Common myeloid progenitor, CD34-positive (primary cell): ENCODE data around the gene UNC45A.

Experiments
- CTCF ChIA-PET: fragments of 350-600 bp; sonication (Branson Sonifier 250); formaldehyde crosslinking; loops from one replicate; lab custom pipeline; 2021; ENCODE audit warnings: antibody characterized with exemption; lab: Charles Lee
- POLR2A ChIA-PET: fragments of 350-600 bp; sonication (Branson Sonifier 250); formaldehyde crosslinking; loops from one replicate; lab custom pipeline; 2021; ENCODE audit warnings: antibody characterized with exemption; lab: Charles Lee
- DNase-seq, 3 donors: peaks; one replicate each; pipeline versions ENCODE4 v3.0.0 to v3.0.0-alpha.2; 2013
- H3K27ac ChIP-seq, 2 experiments: 1 replicate in 1 of 2; 2 replicates in 1 of 2; pipeline ENCODE4 v1.7.0; 2013; ENCODE audit warnings: inconsistent platforms in 2 of 2, low read length in 2 of 2, mild to moderate bottlenecking in 2 of 2, low read depth in 1 of 2, moderate library complexity in 1 of 2; ENCODE audit not compliant: severe bottlenecking in 2 of 2, insufficient read depth in 1 of 2, poor library complexity in 1 of 2
- H3K27me3 ChIP-seq, 5 experiments: replicated peaks in 2 of 5; 1 replicate in 3 of 5; 2 replicates in 2 of 5; pipeline versions ENCODE4 v1.6.1 to v1.7.0; 2013; ENCODE audit warnings: low read length in 4 of 5, mild to moderate bottlenecking in 2 of 5, moderate library complexity in 2 of 5, inconsistent platforms in 1 of 5; ENCODE audit not compliant: insufficient read depth in 5 of 5, control insufficient read depth in 4 of 5
- H3K36me3 ChIP-seq, 4 experiments: 1 replicate in 2 of 4; 2 replicates in 2 of 4; pipeline versions ENCODE4 v1.6.1 to v1.7.0; 2013; ENCODE audit warnings: low read length in 3 of 4, control low read depth in 1 of 4, mild to moderate bottlenecking in 1 of 4; ENCODE audit not compliant: control insufficient read depth in 4 of 4, insufficient read depth in 4 of 4
- H3K4me1 ChIP-seq, 4 experiments: 1 replicate in 3 of 4; 2 replicates in 1 of 4; pipeline versions ENCODE4 v1.6.1 to v1.7.1; 2013; ENCODE audit warnings: low read length in 3 of 4, mild to moderate bottlenecking in 3 of 4, control low read depth in 1 of 4, inconsistent platforms in 1 of 4, moderate library complexity in 1 of 4; ENCODE audit not compliant: control insufficient read depth in 4 of 4, insufficient read depth in 4 of 4; ENCODE audit errors: control extremely low read depth in 1 of 4
- H3K4me3 ChIP-seq, 7 experiments: 1 replicate in 4 of 7; 2 replicates in 3 of 7; pipeline versions ENCODE4 v1.5.1 to v1.7.0; 2013; ENCODE audit warnings: mild to moderate bottlenecking in 7 of 7, low read length in 6 of 7, moderate library complexity in 6 of 7, inconsistent platforms in 2 of 7, low read depth in 2 of 7, control low read depth in 1 of 7; ENCODE audit not compliant: insufficient read depth in 4 of 7, control insufficient read depth in 1 of 7; ENCODE audit errors: extremely low read depth in 1 of 7
- H3K9me3 ChIP-seq, 5 experiments: 1 replicate in 4 of 5; 2 replicates in 1 of 5; pipeline versions ENCODE4 v1.6.1 to v1.7.1; 2013; ENCODE audit warnings: low read length in 4 of 5, mild to moderate bottlenecking in 2 of 5, inconsistent platforms in 1 of 5, low read depth in 1 of 5, moderate library complexity in 1 of 5; ENCODE audit not compliant: control insufficient read depth in 4 of 5, insufficient read depth in 2 of 5; ENCODE audit errors: control extremely low read depth in 1 of 5
- WGBS: methylation state at CpG from one replicate; pipeline ENCODE4 v1.1.5; 2013; ENCODE audit not compliant: insufficient coverage; 5-methylcytosine and 5-hydroxymethylcytosine counted together

UNC45A gene

GRCh38 chr15:90889736-90890456, 45.2 kb upstream of the UNC45A start:
- CTCF ChIA-PET, result interaction anchor here (1.1 to 1.6 kb wide), 4 partner anchors 11 to 72 kb away, joined by 3 to 5 read pairs (median 3); partner anchors contain the start of gene HDDC3
- DNase-seq, result no peak
- Histone ChIP-seq H3K27me3 (no peaks in the 10 kb centered on the region), H3K27ac (no peak overlapping the region), H3K9me3 (no peaks in the 10 kb centered on the region), H3K36me3 (peaks cover 20 to 80% (median 58%) of the 10 kb centered on the region in 4 experiments), H3K4me3 (no peak overlapping the region), H3K4me1 (peaks cover 0 to 24% (median 18%) of the 10 kb centered on the region in 4 experiments)
- POLR2A ChIA-PET, result no interaction called here
- 97% methylated on average over 25 of the region's 31 CpGs for WGBS

- Histone ChIP-seq H3K36me3 (peaks cover 20 to 90% (median 66%) of the 10 kb centered on the region in 4 experiments), H3K27ac (no peak overlapping the region), H3K27me3 (no peaks in the 10 kb centered on the region), H3K4me3 (no peak overlapping the region), H3K4me1 (peaks cover 0 to 15% (median 8%) of the 10 kb centered on the region in 4 experiments), H3K9me3 (no peaks in the 10 kb centered on the region)
- POLR2A ChIA-PET, result no interaction called here
- 97% methylated on average over 11 of the region's 12 CpGs for WGBS
- CTCF ChIA-PET, result interaction anchor here (1.1 to 1.2 kb wide), 2 partner anchors 10 to 73 kb away, joined by 3 to 5 read pairs; no protein-coding TSS in a partner anchor
- DNase-seq, result no peak
These were observed 44.2 kb upstream of the UNC45A start for GRCh38 chr15:90890839-90891238.

- POLR2A ChIA-PET, result no interaction called here
- CTCF ChIA-PET, result interaction anchor here (1.1 kb wide), 1 partner anchor 9 kb away, joined by 3 read pairs; no protein-coding TSS in a partner anchor
These were observed 43.6 kb upstream of the UNC45A start for GRCh38 chr15:90891346-90891949.

GRCh38 chr15:90892023-90892422, 43.1 kb upstream of the UNC45A start:
- no peak for DNase-seq
- Histone ChIP-seq H3K27ac (no peak overlapping the region), H3K4me1 (peaks cover 0 to 3% (median 0%) of the 10 kb centered on the region in 4 experiments), H3K9me3 (no peaks in the 10 kb centered on the region), H3K36me3 (peaks cover 15 to 87% (median 65%) of the 10 kb centered on the region in 4 experiments), H3K4me3 (no peak overlapping the region), H3K27me3 (no peaks in the 10 kb centered on the region)
- CTCF ChIA-PET, result interaction anchor here (2.2 to 16.2 kb wide), 2 partner anchors 11 to 41 kb away, joined by 6 to 258 read pairs; partner anchors contain the start of genes HDDC3, MAN2A2 and UNC45A
- 100% methylated on average over 2 of the region's 11 CpGs for WGBS
- POLR2A ChIA-PET, result no interaction called here

More at GRCh38 chr15:90891346-90891949, 43.6 kb upstream of the UNC45A start:
- Histone ChIP-seq H3K36me3 (peaks cover 20 to 91% (median 68%) of the 10 kb centered on the region in 4 experiments), H3K9me3 (no peaks in the 10 kb centered on the region), H3K4me1 (peaks cover 0 to 9% (median 2%) of the 10 kb centered on the region in 4 experiments), H3K27ac (no peak overlapping the region), H3K27me3 (no peaks in the 10 kb centered on the region), H3K4me3 (no peak overlapping the region)
- no peak for DNase-seq
- 98% methylated on average over 6 of the region's 8 CpGs for WGBS

- Histone ChIP-seq H3K4me3 (no peak overlapping the region), H3K27me3 (no peaks in the 10 kb centered on the region), H3K27ac (no peak overlapping the region), H3K9me3 (no peaks in the 10 kb centered on the region), H3K4me1 (no peaks in the 10 kb centered on the region), H3K36me3 (peaks cover 15 to 81% (median 64%) of the 10 kb centered on the region in 4 experiments)
- no peak for DNase-seq
- POLR2A ChIA-PET, result no interaction called here
- CTCF ChIA-PET, result interaction anchor here (1.0 to 16.2 kb wide), 3 partner anchors 10 to 41 kb away, joined by 3 to 258 read pairs (median 6); partner anchors contain the start of genes HDDC3, MAN2A2 and UNC45A
- WGBS, result 97% methylated on average over 28 of the region's 29 CpGs
These were observed 42.4 kb upstream of the UNC45A start for GRCh38 chr15:90892498-90893174.

GRCh38 chr15:90893175-90894090, 41.7 kb upstream of the UNC45A start:
- peaks cover 15 to 73% (median 59%) of the 10 kb centered on the region in 4 experiments for H3K36me3 ChIP-seq
- H3K27me3 ChIP-seq, result no peaks in the 10 kb centered on the region
- ChIA-PET POLR2A (no interaction called here), CTCF (interaction anchor here (1.0 to 16.2 kb wide), 4 partner anchors 9 to 40 kb away, joined by 3 to 258 read pairs (median 8); partner anchors contain the start of genes HDDC3, MAN2A2 and UNC45A)
- no peak for DNase-seq
- WGBS, result 96% methylated on average over 32 of the region's 33 CpGs
- H3K27ac ChIP-seq, result no peak overlapping the region
- no peaks in the 10 kb centered on the region for H3K9me3 ChIP-seq
- no peak overlapping the region for H3K4me3 ChIP-seq
- H3K4me1 ChIP-seq, result no peaks in the 10 kb centered on the region
